HepG2 (cell line): ENCODE data around the gene HBQ1. TPM values are rescaled to one million over a fixed set of nuclear protein-coding genes. Genes with fewer than 3 reads are reported as not detected.

ENCODE experiments used
- ATF4 ChIP-seq, 2 experiments: fragments of 450-650 bp in 1 of 2; sonication (generic) in 1 of 2; formaldehyde crosslinking; IDR thresholded peaks; 2 replicates each; pipeline versions ENCODE4 v1.5.0 to v1.8.0; 2020 to 2022; ENCODE audit warnings: mild to moderate bottlenecking in 1 of 2, missing genetic modification reagents in 1 of 2
- CBX5 ChIP-seq: sonication (generic); formaldehyde crosslinking; IDR thresholded peaks from 2 replicates; pipeline ENCODE4 v1.4.0; 2020; ENCODE audit warnings: missing genetic modification reagents, borderline replicate concordance
- ELF1 ChIP-seq: sonication (generic); formaldehyde crosslinking; IDR thresholded peaks from 2 replicates; pipeline ENCODE4 v1.4.0; 2020; ENCODE audit warnings: missing genetic modification reagents
- ETV5 ChIP-seq: IDR thresholded peaks from 2 replicates; pipeline ENCODE4 v1.6.1; 2018; ENCODE audit warnings: missing biosample characterization, missing genetic modification reagents, inconsistent platforms, borderline replicate concordance
- GPBP1L1 ChIP-seq: sonication (generic); formaldehyde crosslinking; IDR thresholded peaks from 2 replicates; pipeline ENCODE4 v1.5.0; 2020; ENCODE audit warnings: mild to moderate bottlenecking, missing genetic modification reagents
- HNF4G ChIP-seq, 2 experiments: sonication (generic) in 1 of 2; formaldehyde crosslinking in 1 of 2; IDR thresholded peaks; 2 replicates each; pipeline versions ENCODE4 v1.4.0 to v1.6.1; 2011 to 2020; ENCODE audit warnings: borderline replicate concordance in 2 of 2, low read depth in 2 of 2, mild to moderate bottlenecking in 2 of 2, low read length in 1 of 2, missing genetic modification reagents in 1 of 2, moderate library complexity in 1 of 2
- KLF9 ChIP-seq: IDR thresholded peaks from 2 replicates; pipeline ENCODE4 v1.6.1; 2016; ENCODE audit warnings: low read depth
- MZF1 ChIP-seq: sonication (generic); formaldehyde crosslinking; IDR thresholded peaks from 2 replicates; pipeline ENCODE4 v1.8.1; 2023; ENCODE audit warnings: mild to moderate bottlenecking, missing genetic modification reagents, borderline replicate concordance
- NBN ChIP-seq: fragments of 450-650 bp; conservative IDR thresholded peaks from 2 replicates; pipeline ENCODE4 v1.6.1; 2017
- NR2F6 ChIP-seq, 2 experiments: IDR thresholded peaks; 2 replicates each; pipeline ENCODE4 v1.6.1; 2016; ENCODE audit warnings: antibody characterized with exemption in 1 of 2, mild to moderate bottlenecking in 1 of 2
- PHF5A ChIP-seq: IDR thresholded peaks from one replicate; pipeline ENCODE4 v1.6.1; 2018; ENCODE audit warnings: low read depth, missing genetic modification reagents; ENCODE audit not compliant: unreplicated experiment
- RBFOX2 ChIP-seq: fragments of 200-400 bp; formaldehyde crosslinking; IDR thresholded peaks from 2 replicates; pipeline ENCODE4 v1.6.1; 2017; ENCODE audit warnings: low read depth, mild to moderate bottlenecking, low read length
- TEAD3 ChIP-seq: optimal IDR thresholded peaks from 2 replicates; pipeline ENCODE3; 2016; ENCODE audit warnings: borderline replicate concordance
- ZMYM3 ChIP-seq: sonication (generic); formaldehyde crosslinking; IDR thresholded peaks from 2 replicates; pipeline ENCODE4 v1.5.1; 2020; ENCODE audit warnings: mild to moderate bottlenecking, missing genetic modification reagents
- ZNF605 ChIP-seq: sonication (generic); formaldehyde crosslinking; IDR thresholded peaks from 2 replicates; pipeline ENCODE4 v1.8.0; 2022; ENCODE audit warnings: mild to moderate bottlenecking, missing genetic modification reagents
- ZNF670 ChIP-seq: sonication (generic); formaldehyde crosslinking; IDR thresholded peaks from 2 replicates; pipeline ENCODE4 v1.8.0; 2022; ENCODE audit warnings: mild to moderate bottlenecking, missing genetic modification reagents, borderline replicate concordance
- ZNF747 ChIP-seq: sonication (generic); formaldehyde crosslinking; IDR thresholded peaks from 2 replicates; pipeline ENCODE4 v1.8.1; 2023; ENCODE audit warnings: missing genetic modification reagents, mild to moderate bottlenecking, borderline replicate concordance
- ZNF775 ChIP-seq: sonication (generic); formaldehyde crosslinking; IDR thresholded peaks from 2 replicates; pipeline ENCODE4 v1.4.0; 2020; ENCODE audit warnings: missing genetic modification reagents, mild to moderate bottlenecking, moderate library complexity, borderline replicate concordance
- ZNF781 ChIP-seq: sonication (generic); formaldehyde crosslinking; IDR thresholded peaks from 2 replicates; pipeline ENCODE4 v1.5.1; 2020; ENCODE audit warnings: borderline replicate concordance, mild to moderate bottlenecking, missing genetic modification reagents; ENCODE audit errors: not compliant biosample characterization
- ZNF883 ChIP-seq: sonication (generic); formaldehyde crosslinking; IDR thresholded peaks from 2 replicates; pipeline ENCODE4 v1.5.1; 2020; ENCODE audit warnings: mild to moderate bottlenecking, missing genetic modification reagents; ENCODE audit errors: not compliant biosample characterization
- polyA plus RNA-seq, 8 experiments: library from polyadenylated mRNA; depleted of rRNA in 3 of 8; stranded (reverse) in 7 of 8; unstranded in 1 of 8; fragments of >200 nt; fragmentation: Illumina TruSeq in 4 of 8; extraction: Trizol in 4 of 8; gene quantifications; 2 replicates each; pipeline versions ENCODE4 v1.2.1 to v1.2.3, GENCODE V29; 2011 to 2016; ENCODE audit warnings: low read depth in 4 of 8, missing spikeins in 1 of 8, mixed read lengths in 1 of 8; ENCODE audit not compliant: insufficient read depth in 1 of 8
- total RNA-seq, 5 experiments: library from RNA; depleted of rRNA; stranded (reverse); fragments of >200 nt; fragmentation: Illumina TruSeq; extraction: Trizol; gene quantifications; 2 replicates each; pipeline ENCODE4 v1.2.3, GENCODE V29; 2016; ENCODE audit warnings: low read depth in 1 of 5
- TF ChIP-seq, protein P1 (sequence below): sonication (generic); formaldehyde crosslinking; IDR thresholded peaks from 2 replicates; pipeline ENCODE4 v1.8.0; 2022; ENCODE audit warnings: missing genetic modification reagents, mild to moderate bottlenecking, inconsistent platforms, borderline replicate concordance
- TF ChIP-seq, protein P2 (sequence below): sonication (generic); formaldehyde crosslinking; IDR thresholded peaks from 2 replicates; pipeline ENCODE4 v1.5.0; 2020; ENCODE audit warnings: mild to moderate bottlenecking, missing genetic modification reagents

The HBQ1 gene
- total and polyA plus RNA-seq, 2 of the 13 experiments (the other 11 are each of a cell fraction or from before 2014, with no cell fraction given), result 4.9 to 7.4 TPM

- TF ChIP-seq ZNF883 (CRISPR knock-in tag) (peak; percentile 98), PHF5A (CRISPR knock-in tag) (peak; percentile 52), TEAD3 (CRISPR knock-in tag) (peak; percentile 86), ELF1 (CRISPR knock-in tag) (peak; percentile 89), NBN (no peak), NR2F6 (IDR thresholded peaks at IDR 0.05) (no peak), NR2F6 (CRISPR knock-in tag; IDR thresholded peaks at IDR 0.05) (0 out of 2 replicates have a peak, but pooled peaks have one; percentile 59), ZNF775 (CRISPR knock-in tag) (no peak), CBX5 (CRISPR knock-in tag) (peak; percentile 60; the same call in 1 of the 2 replicates), ZNF747 (CRISPR knock-in tag) (peak; percentile 93; the same call in 1 of the 2 replicates), ZMYM3 (peak; percentile 68; the same call in 1 of the 2 replicates), ZNF781 (CRISPR knock-in tag) (peak; percentile 94), ZNF605 (CRISPR knock-in tag) (no peak; the same call in 1 of the 2 replicates), KLF9 (CRISPR knock-in tag) (0 out of 2 replicates have a peak, but pooled peaks have one; percentile 56), ZNF670 (CRISPR knock-in tag) (peak; percentile 99), GPBP1L1 (no peak), ATF4 (CRISPR knock-in tag; IDR thresholded peaks at IDR 0.05) (peak in 1 of 2 experiments; percentile 72; a peak in 2 of 4 replicates), ETV5 (peak; percentile 77), MZF1 (peak; percentile 90; the same call in 1 of the 2 replicates), HNF4G (IDR thresholded peaks at IDR 0.05; ENCODE audit: borderline replicate concordance, low read depth, low read length) (no peak), HNF4G (CRISPR knock-in tag; IDR thresholded peaks at IDR 0.05; ENCODE audit: borderline replicate concordance, low read depth) (peak; percentile 77; the same call in 1 of the 2 replicates), RBFOX2 (peak; percentile 100)
- TF ChIP-seq, protein P1, sequence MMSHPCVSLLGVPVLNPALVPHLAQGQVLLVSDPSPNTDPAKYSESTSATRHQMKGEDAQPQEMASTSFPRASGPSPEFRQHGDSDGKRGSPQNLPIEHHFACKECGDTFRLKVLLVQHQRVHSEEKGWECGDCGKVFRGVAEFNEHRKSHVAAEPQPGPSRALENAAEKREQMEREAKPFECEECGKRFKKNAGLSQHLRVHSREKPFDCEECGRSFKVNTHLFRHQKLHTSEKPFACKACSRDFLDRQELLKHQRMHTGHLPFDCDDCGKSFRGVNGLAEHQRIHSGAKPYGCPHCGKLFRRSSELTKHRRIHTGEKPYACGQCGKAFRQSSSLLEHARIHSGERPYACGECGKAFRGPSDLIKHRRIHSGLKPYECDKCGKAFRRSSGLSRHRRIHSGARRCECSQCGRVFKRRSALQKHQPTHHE (CRISPR knock-in tag), result peak; percentile 86; the same call in 1 of the 2 replicates
- TF ChIP-seq, protein P2, sequence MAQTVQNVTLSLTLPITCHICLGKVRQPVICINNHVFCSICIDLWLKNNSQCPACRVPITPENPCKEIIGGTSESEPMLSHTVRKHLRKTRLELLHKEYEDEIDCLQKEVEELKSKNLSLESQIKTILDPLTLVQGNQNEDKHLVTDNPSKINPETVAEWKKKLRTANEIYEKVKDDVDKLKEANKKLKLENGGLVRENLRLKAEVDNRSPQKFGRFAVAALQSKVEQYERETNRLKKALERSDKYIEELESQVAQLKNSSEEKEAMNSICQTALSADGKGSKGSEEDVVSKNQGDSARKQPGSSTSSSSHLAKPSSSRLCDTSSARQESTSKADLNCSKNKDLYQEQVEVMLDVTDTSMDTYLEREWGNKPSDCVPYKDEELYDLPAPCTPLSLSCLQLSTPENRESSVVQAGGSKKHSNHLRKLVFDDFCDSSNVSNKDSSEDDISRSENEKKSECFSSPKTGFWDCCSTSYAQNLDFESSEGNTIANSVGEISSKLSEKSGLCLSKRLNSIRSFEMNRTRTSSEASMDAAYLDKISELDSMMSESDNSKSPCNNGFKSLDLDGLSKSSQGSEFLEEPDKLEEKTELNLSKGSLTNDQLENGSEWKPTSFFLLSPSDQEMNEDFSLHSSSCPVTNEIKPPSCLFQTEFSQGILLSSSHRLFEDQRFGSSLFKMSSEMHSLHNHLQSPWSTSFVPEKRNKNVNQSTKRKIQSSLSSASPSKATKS (CRISPR knock-in tag), result peak; percentile 79; the same call in 1 of the 2 replicates
Observed at GRCh38 chr16:228852-229730, 48.8 kb downstream of the HBQ1 start, which contains the start of gene LUC7L (continued).
